Omental fat pad (tissue), 4 donors: ENCODE data around the gene ITPRID2. TPM values are rescaled to one million over a fixed set of nuclear protein-coding genes. Genes with fewer than 3 reads are reported as not detected.
"Not testable (repeated sequence)": the region's sequence is repeated elsewhere in the genome, so short reads cannot be mapped to it uniquely, and the experiment has no call there.

Source experiments
- ATAC-seq: fragments of 150-250 bp; one replicate; pipeline ENCODE4 v1.9.1; 2016; ENCODE audit warnings: mild to moderate bottlenecking, moderate library complexity; ENCODE audit not compliant: low FRiP score
- DNase-seq: peaks from one replicate; pipeline ENCODE4 v3.0.0-alpha.2; 2019; ENCODE audit warnings: low spot score
- CTCF ChIP-seq, 3 donors: fragments of 450-650 bp; IDR thresholded peaks; one replicate each; pipeline ENCODE4 v1.5.1; 2016 to 2017; ENCODE audit warnings: antibody characterized with exemption in 3 of 3, mild to moderate bottlenecking in 3 of 3, moderate library complexity in 2 of 3
- total RNA-seq, 4 donors: library from RNA; depleted of rRNA; stranded (reverse); fragments of >200 nt; gene quantifications; one replicate each; pipeline ENCODE4 v1.1.0, GENCODE V29; 2016

Gene ITPRID2
- total RNA-seq, 4 donors from 2014 or later = 54.7 to 94.6 (median 70.6) TPM

GRCh38 chr2:181948227-181948626 is 56.7 kb downstream of the ITPRID2 start:
- DNase-seq (no peak), ATAC-seq (no peak)
- no peak for TF ChIP-seq CTCF (IDR thresholded peaks at IDR 0.05)

GRCh38 chr2:181949047-181949446 is 57.5 kb downstream of the ITPRID2 start:
- ATAC-seq (no peak), DNase-seq (no peak)
- TF ChIP-seq CTCF (IDR thresholded peaks at IDR 0.05) = no peak

GRCh38 chr2:181952404-181953226 is 61.1 kb downstream of the ITPRID2 start:
- no peak for ATAC-seq
- DNase-seq = no peak
- TF ChIP-seq CTCF (IDR thresholded peaks at IDR 0.05) = no peak

- peak; percentile 71 for ATAC-seq
- DNase-seq = peak; percentile 31
- no peak for TF ChIP-seq CTCF (IDR thresholded peaks at IDR 0.05)
Measured at GRCh38 chr2:181953881-181954537, 62.5 kb downstream of the ITPRID2 start.

- no peak for TF ChIP-seq CTCF (IDR thresholded peaks at IDR 0.05)
- ATAC-seq (no peak), DNase-seq (no peak)
Measured at GRCh38 chr2:181954538-181954883, 63.0 kb downstream of the ITPRID2 start.

GRCh38 chr2:181955010-181955409 is 63.5 kb downstream of the ITPRID2 start:
- DNase-seq (no peak), ATAC-seq (no peak)
- TF ChIP-seq CTCF (IDR thresholded peaks at IDR 0.05) = no peak

- DNase-seq, ATAC-seq: not testable (repeated sequence)
Measured at GRCh38 chr2:181955866-181956265, 64.3 kb downstream of the ITPRID2 start.
